DND-41 (cell line): ENCODE results near the gene IL22RA1.

Source experiments
- ATAC-seq: fragments of 200-7000 bp; cut with Tn5 transposase; 3 replicates; pipeline ENCODE4 v1.9.1; 2021; ENCODE audit warnings: low read depth; ENCODE audit not compliant: insufficient read depth
- DNase-seq: peaks from one replicate; pipeline ENCODE4 v3.0.0-alpha.2; 2020
- H2AFZ ChIP-seq: 2 replicates; pipeline ENCODE4 v1.6.0; 2012; ENCODE audit warnings: low read depth, low read length
- H3K27ac ChIP-seq: 2 replicates; pipeline ENCODE4 v1.5.1; 2012; ENCODE audit warnings: low read length, inconsistent platforms
- H3K27me3 ChIP-seq: fragments of 200-600 bp; sonication (generic); 2 replicates; pipeline ENCODE4 v1.6.0; 2012; ENCODE audit warnings: low read length, mild to moderate bottlenecking, inconsistent platforms; ENCODE audit not compliant: insufficient read depth, poor library complexity
- H3K36me3 ChIP-seq: 2 replicates; pipeline ENCODE4 v1.5.1; 2012; ENCODE audit warnings: low read length, inconsistent platforms; ENCODE audit not compliant: insufficient read depth
- H3K4me1 ChIP-seq: 2 replicates; pipeline ENCODE4 v1.5.1; 2012; ENCODE audit warnings: mild to moderate bottlenecking, low read length; ENCODE audit not compliant: insufficient read depth
- H3K4me2 ChIP-seq: 2 replicates; pipeline ENCODE4 v1.6.0; 2012; ENCODE audit warnings: mild to moderate bottlenecking, moderate library complexity, low read length, inconsistent platforms; ENCODE audit not compliant: insufficient read depth
- H3K4me3 ChIP-seq, 2 experiments: fragments of 200-600 bp in 1 of 2; shearing (Covaris generic) in 1 of 2; 2 replicates each; pipeline ENCODE4 v1.5.1; 2012 to 2016; ENCODE audit warnings: inconsistent platforms in 2 of 2, low read length in 2 of 2, mild to moderate bottlenecking in 2 of 2, low read depth in 1 of 2, moderate library complexity in 1 of 2
- H3K79me2 ChIP-seq: 2 replicates; pipeline ENCODE4 v1.6.0; 2012; ENCODE audit warnings: low read length, inconsistent platforms; ENCODE audit not compliant: insufficient read depth
- H3K9ac ChIP-seq: 2 replicates; pipeline ENCODE4 v1.6.0; 2012; ENCODE audit warnings: low read depth, mild to moderate bottlenecking, inconsistent platforms, low read length, moderate library complexity
- H3K9me3 ChIP-seq: 2 replicates; pipeline ENCODE4 v1.5.1; 2012; ENCODE audit warnings: low read length, moderate library complexity, mild to moderate bottlenecking, inconsistent platforms; ENCODE audit not compliant: insufficient read depth, severe bottlenecking
- H4K20me1 ChIP-seq: 2 replicates; pipeline ENCODE4 v1.6.0; 2012; ENCODE audit warnings: low read length; ENCODE audit not compliant: insufficient read depth
- CTCF ChIP-seq: IDR thresholded peaks from 2 replicates; pipeline ENCODE4 v1.5.1; 2012; ENCODE audit warnings: borderline replicate concordance, low read length, moderate library complexity, mild to moderate bottlenecking; ENCODE audit not compliant: poor library complexity, severe bottlenecking; ENCODE audit errors: extremely low read depth
- EZH2 ChIP-seq: IDR thresholded peaks from 3 replicates; pipeline ENCODE4 v1.6.1; 2012; ENCODE audit warnings: borderline replicate concordance, low read depth, mild to moderate bottlenecking, moderate library complexity, low read length, inconsistent platforms; ENCODE audit not compliant: severe bottlenecking

The IL22RA1 gene

GRCh38 chr1:24121406-24121805, 21.5 kb downstream of the IL22RA1 start:
- no peaks in the 10 kb centered on the region for H3K79me2 ChIP-seq
- H3K27ac ChIP-seq = no peak overlapping the region
- peaks cover 15% of the 10 kb centered on the region for H4K20me1 ChIP-seq
- no peak overlapping the region for H2AFZ ChIP-seq
- H3K9me3 ChIP-seq = no peaks in the 10 kb centered on the region
- no peak overlapping the region for H3K4me3 ChIP-seq
- no peaks in the 10 kb centered on the region for H3K36me3 ChIP-seq
- no peak overlapping the region for H3K9ac ChIP-seq
- no peaks in the 10 kb centered on the region for H3K4me1 ChIP-seq
- ATAC-seq (no peak), DNase-seq (no peak)
- H3K27me3 ChIP-seq = peaks cover 21% of the 10 kb centered on the region
- TF ChIP-seq CTCF (no peak), EZH2 (no peak)
- no peak overlapping the region for H3K4me2 ChIP-seq

GRCh38 chr1:24120965-24121364, 22.0 kb downstream of the IL22RA1 start:
- Histone ChIP-seq H3K27ac (no peak overlapping the region), H2AFZ (no peak overlapping the region), H3K9ac (no peak overlapping the region), H3K9me3 (no peaks in the 10 kb centered on the region), H3K4me2 (no peak overlapping the region), H3K4me3 (no peak overlapping the region), H3K27me3 (peaks cover 25% of the 10 kb centered on the region), H3K79me2 (no peaks in the 10 kb centered on the region), H3K36me3 (no peaks in the 10 kb centered on the region), H4K20me1 (peaks cover 15% of the 10 kb centered on the region), H3K4me1 (no peaks in the 10 kb centered on the region)
- TF ChIP-seq CTCF (no peak), EZH2 (no peak)
- no peak for ATAC-seq
- no peak for DNase-seq

GRCh38 chr1:24119859-24120756, 22.8 kb downstream of the IL22RA1 start:
- DNase-seq (no peak), ATAC-seq (no peak)
- Histone ChIP-seq H3K27me3 (peaks cover 25% of the 10 kb centered on the region), H3K4me2 (no peak overlapping the region), H3K9me3 (no peaks in the 10 kb centered on the region), H4K20me1 (peaks cover 15% of the 10 kb centered on the region), H3K79me2 (no peaks in the 10 kb centered on the region), H3K36me3 (no peaks in the 10 kb centered on the region), H2AFZ (no peak overlapping the region), H3K27ac (no peak overlapping the region), H3K4me1 (no peaks in the 10 kb centered on the region), H3K4me3 (no peak overlapping the region), H3K9ac (no peak overlapping the region)
- TF ChIP-seq EZH2 (no peak), CTCF (no peak)
